HG03095 (cell line): ENCODE results near the gene SCFD1.
"Not testable (repeated sequence)": the region's sequence is repeated elsewhere in the genome, so short reads cannot be mapped to it uniquely, and the experiment has no call there.

Source experiments
- ATAC-seq: cut with Tn5 transposase; IDR thresholded peaks from one replicate; pipeline ENCODE4 v1.9.1; 2021; ENCODE audit warnings: moderate library complexity; ENCODE audit not compliant: unreplicated experiment

SCFD1 gene

GRCh38 chr14:30621940-30622830, at the start of gene SCFD1:
TSS of gene SCFD1 (plus strand) at chr14:30622319. CDS start at chr14:30622339, 20 bp downstream.
- peak; percentile 86 for ATAC-seq

GRCh38 chr14:30572771-30573170, 49.3 kb upstream of the SCFD1 start:
- no peak for ATAC-seq

- ATAC-seq = no peak
Observed at GRCh38 chr14:30573226-30573814, 48.8 kb upstream of the SCFD1 start.

GRCh38 chr14:30573966-30574365, 48.2 kb upstream of the SCFD1 start:
- ATAC-seq = no peak

- ATAC-seq = not testable (repeated sequence)
Observed at GRCh38 chr14:30574777-30575176, 47.3 kb upstream of the SCFD1 start.

- ATAC-seq = not testable (repeated sequence)
Observed at GRCh38 chr14:30576333-30576732, 45.8 kb upstream of the SCFD1 start.

- no peak for ATAC-seq
Observed at GRCh38 chr14:30580616-30581282, 41.4 kb upstream of the SCFD1 start.

- ATAC-seq = no peak
Observed at GRCh38 chr14:30581283-30581625, 40.9 kb upstream of the SCFD1 start.

GRCh38 chr14:30582376-30582775, 39.7 kb upstream of the SCFD1 start:
- ATAC-seq = no peak

- no peak for ATAC-seq
Observed at GRCh38 chr14:30584058-30584630, 38.0 kb upstream of the SCFD1 start.

- no peak for ATAC-seq
Observed at GRCh38 chr14:30585204-30585603, 36.9 kb upstream of the SCFD1 start.

- no peak for ATAC-seq
Observed at GRCh38 chr14:30587141-30587540, 35.0 kb upstream of the SCFD1 start.

- no peak for ATAC-seq
Observed at GRCh38 chr14:30588873-30589272, 33.2 kb upstream of the SCFD1 start.

GRCh38 chr14:30596935-30597334, 25.2 kb upstream of the SCFD1 start:
- no peak for ATAC-seq

GRCh38 chr14:30597504-30597903, 24.6 kb upstream of the SCFD1 start:
- ATAC-seq = no peak

- ATAC-seq = no peak
Observed at GRCh38 chr14:30600922-30601918, 20.9 kb upstream of the SCFD1 start.

GRCh38 chr14:30603402-30603801, 18.7 kb upstream of the SCFD1 start:
- no peak for ATAC-seq

- not testable (repeated sequence) for ATAC-seq
Observed at GRCh38 chr14:30604696-30605095, 17.4 kb upstream of the SCFD1 start.

- no peak for ATAC-seq
Observed at GRCh38 chr14:30607156-30607780, 14.9 kb upstream of the SCFD1 start.

- no peak for ATAC-seq
Observed at GRCh38 chr14:30608533-30609006, 13.5 kb upstream of the SCFD1 start.
